Stimulated activated naive CD8-positive, alpha-beta T cell treated with anti-CD3 and anti-CD28 coated beads, Interleukin-15, Interleukin-2, amounts not matched to agents 100 U/mL and 50 U/mL, for 24 hours (primary cell): ENCODE results near the gene PALLD.

ENCODE experiments used
- ATAC-seq: fragments of 150-1000 bp; cut with Tn5 transposase; one replicate; pipeline ENCODE4 v1.10.0; 2021
- DNase-seq: peaks from one replicate; pipeline ENCODE4 v3.0.0; 2021

The PALLD gene

GRCh38 chr4:168832763-168833575 is 336.1 kb downstream of the PALLD start:
- ATAC-seq (no peak), DNase-seq (peak; percentile 5)

DNA sequence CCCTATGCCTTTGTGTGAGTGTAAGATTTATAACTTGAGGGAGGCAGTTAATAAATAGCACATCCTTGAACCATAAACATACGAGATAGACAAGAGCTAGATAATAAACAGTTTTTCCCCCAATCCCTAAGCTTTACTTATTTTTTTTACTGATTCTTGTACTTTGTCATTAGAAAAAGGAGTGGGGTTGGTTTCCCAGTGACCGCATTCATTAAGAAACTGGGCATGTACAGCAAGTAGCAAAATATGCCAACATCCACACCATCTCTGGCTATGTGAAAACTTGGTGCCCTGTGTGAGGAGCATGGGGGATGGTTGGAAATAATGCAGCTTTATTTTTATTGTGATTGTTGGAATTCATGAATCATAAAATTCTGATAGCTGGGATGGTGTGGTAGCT is 337.0 kb downstream of the PALLD start:
- no peak for ATAC-seq
- DNase-seq, result no peak

GRCh38 chr4:168835880-168836454 is 339.1 kb downstream of the PALLD start:
- ATAC-seq (no peak), DNase-seq (no peak)

- DNase-seq (no peak), ATAC-seq (no peak)
Measured at GRCh38 chr4:168836490-168836889, 339.6 kb downstream of the PALLD start.

- ATAC-seq (no peak), DNase-seq (no peak)
Measured at GRCh38 chr4:168837922-168838321, 341.1 kb downstream of the PALLD start.

- DNase-seq (no peak), ATAC-seq (no peak)
Measured at GRCh38 chr4:168839758-168840391, 343.0 kb downstream of the PALLD start.

DNA sequence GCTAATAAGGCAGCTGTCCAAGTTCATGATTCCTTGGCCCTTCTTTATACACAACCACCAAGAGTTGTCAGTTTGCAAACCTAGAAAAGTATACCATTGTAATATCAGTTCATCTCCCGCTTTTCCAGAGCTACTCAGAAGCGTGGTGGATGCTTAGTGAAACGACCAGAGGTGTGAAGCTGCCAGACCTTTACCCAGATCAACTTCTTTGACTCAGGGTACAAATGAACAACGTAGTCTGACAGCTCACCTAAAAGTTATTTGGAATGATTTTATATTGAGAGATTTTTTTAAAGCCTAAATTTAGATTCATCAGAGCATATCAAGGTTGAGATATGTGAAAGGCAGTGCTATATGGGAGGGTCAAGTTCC is 343.5 kb downstream of the PALLD start:
- DNase-seq, result no peak
- no peak for ATAC-seq

DNA sequence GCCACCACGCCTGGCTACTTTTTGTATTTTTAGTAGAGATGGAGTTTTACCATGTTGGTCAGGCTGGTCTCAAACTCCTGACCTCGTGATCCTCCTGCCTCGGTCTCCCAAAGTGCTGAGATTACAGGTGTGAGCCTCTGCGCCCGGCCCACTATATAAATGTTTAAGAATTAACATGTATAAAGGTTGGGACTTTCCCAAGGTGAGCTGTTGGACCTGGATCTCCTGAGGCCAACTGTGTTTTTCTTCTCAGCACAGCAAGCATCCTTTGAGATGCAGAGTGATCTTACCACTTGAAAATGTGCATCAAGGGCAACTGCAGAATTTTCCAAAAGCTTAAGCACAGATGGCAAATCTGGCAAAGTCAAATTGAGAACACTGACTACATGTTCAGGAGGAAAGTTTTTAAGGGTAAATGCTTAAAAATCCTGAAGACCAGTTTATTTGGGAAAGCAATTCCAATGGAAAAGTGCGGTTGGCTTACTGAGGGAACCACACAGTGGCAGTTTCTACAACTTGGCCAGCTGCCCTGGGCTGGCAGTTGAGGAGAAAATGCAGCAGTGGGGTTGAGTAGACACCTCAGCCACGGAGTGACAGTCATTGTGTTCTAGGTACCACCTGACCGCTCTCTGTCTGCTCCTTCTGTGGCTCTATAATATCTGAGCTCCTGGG is 344.3 kb downstream of the PALLD start:
- ATAC-seq (no peak), DNase-seq (no peak)

- DNase-seq (no peak), ATAC-seq (no peak)
Measured at GRCh38 chr4:168841672-168842019, 344.8 kb downstream of the PALLD start.

DNA sequence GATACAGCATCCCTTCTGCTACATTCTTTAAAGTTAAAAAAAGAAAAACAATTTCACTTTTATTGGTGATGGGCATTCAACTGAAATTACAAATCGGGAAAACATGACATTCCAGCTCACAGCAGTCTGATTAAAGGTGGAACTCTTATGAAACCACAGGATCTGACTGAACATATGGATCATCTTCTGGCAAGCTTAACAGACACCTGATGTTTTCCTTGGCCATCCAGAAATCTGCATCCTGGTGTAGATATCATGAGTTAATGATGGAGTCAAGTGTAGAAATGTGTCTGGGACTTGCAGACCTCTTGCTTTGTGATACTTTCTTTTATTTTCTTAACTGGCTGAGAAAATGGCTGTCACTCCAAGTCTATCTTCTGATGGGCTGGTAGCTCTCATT is 345.3 kb downstream of the PALLD start:
- DNase-seq (no peak), ATAC-seq (no peak)

DNA sequence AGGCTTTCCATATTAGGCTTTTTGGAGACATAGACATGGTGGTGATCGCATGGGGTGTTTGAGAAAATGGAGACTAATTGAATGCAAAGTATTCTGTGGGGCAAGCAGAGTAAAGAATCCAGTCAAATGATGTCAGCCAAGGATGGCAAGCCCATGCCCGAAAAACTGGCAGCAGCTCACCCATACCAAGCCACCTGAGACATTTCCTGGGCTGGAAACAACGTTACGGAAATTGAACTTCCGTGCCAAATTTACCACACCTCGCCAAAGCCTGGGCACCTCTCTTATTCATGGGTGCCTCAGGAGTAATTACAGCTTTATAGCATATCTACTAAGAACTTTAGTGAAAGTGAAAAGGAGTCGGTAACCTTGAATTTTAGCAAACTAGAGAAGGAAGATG is 346.8 kb downstream of the PALLD start:
- ATAC-seq, result no peak
- no peak for DNase-seq

DNA sequence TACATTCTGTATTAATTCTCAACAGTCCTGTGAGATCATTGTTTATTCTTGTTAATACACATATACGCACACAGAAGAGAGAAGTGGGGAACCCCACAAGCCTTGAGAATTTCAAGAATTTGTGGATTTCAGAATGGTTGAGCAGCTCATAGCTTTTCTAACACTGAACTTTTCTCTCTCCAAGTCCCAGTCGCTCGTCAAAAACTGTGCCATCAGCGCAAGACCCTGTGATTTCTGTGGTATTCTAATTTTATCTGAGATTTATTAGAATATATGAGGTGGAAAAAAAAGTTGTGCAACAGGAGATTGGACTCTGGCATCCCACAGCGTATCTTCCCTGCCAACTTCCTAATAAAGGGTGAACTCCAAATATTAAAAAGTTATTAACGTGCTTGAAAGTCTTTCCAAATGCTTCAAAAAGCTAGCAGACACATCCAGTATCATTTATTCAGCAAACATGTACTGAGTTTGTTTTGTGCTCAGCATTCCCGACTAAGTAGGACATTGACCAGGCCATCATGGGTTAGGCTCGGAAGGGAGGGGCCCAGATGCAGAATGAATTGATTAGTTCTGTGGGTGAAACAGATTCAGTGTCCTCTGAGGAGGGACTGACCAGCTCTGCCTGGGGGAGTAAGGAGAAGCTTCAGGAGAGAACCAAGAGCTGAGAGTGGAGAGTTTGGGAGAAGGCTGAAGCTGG is 347.6 kb downstream of the PALLD start:
- ATAC-seq (no peak), DNase-seq (no peak)

- ATAC-seq, result no peak
Measured at GRCh38 chr4:168845897-168846296, 349.0 kb downstream of the PALLD start.

GRCh38 chr4:168846414-168846813 is 349.6 kb downstream of the PALLD start:
- ATAC-seq, result no peak
- DNase-seq, result no peak

More at GRCh38 chr4:168845897-168846296, 349.0 kb downstream of the PALLD start:
- DNase-seq, result no peak

DNA sequence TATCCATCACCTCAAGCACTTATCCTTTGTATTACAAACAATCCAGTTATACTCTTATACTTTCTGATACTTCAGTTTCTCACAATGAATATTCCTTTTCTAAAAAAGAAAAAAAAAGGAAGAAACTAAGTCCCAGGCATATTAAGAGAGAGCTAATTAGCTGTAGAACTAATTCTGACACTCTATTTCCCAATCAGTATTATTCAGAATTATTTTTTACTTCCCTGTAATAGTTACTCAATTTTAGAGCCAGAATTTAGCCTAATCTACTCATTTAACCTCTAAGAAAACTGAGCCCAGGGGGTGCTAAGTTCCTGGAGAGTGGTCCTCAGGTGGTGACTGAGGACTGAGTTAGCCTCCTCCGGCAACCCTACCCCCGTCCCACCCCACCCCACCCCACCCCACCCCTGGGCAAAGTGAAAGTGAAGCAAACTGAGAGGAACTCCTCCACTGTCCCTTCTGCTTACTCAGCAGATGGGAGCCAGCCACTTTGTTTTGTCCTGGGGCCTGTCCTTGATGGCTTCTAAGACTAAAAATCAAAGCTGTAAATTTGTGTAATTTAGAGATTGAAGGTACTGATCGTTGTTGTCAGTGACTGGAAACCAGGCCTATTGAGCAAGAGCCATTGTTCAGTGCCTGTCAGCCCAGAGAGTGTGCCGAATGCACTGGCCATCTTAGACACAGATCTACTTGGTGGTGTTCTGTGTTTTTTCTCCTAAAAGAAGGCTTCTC is 351.1 kb downstream of the PALLD start:
- ATAC-seq (no peak), DNase-seq (no peak)

GRCh38 chr4:168849030-168849675 is 352.3 kb downstream of the PALLD start:
- DNase-seq, result no peak
- ATAC-seq, result no peak

- ATAC-seq, result no peak
Measured at GRCh38 chr4:168849997-168850396, 353.1 kb downstream of the PALLD start.

DNA sequence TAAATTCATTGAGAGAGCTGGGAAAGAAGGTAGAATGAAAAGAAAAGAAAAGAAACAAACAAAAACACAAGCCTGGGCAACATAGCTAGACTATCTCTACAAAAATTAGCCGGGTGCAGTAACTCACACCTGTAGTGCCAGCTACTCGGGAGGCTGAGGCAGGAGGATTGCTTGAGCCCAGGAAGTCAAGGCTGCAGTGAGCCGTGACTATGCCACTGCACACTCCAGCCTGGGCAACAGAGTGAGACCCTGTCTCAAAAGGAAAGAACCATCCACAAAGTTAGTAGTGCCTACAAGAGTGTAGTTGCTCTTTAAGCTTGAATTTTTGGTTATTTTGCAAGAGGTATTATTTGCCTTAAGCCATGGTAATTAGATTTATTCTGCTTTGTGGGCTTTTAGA is 355.5 kb downstream of the PALLD start:
- DNase-seq (no peak), ATAC-seq (no peak)

More at GRCh38 chr4:168849997-168850396, 353.1 kb downstream of the PALLD start:
- DNase-seq, result no peak

DNA sequence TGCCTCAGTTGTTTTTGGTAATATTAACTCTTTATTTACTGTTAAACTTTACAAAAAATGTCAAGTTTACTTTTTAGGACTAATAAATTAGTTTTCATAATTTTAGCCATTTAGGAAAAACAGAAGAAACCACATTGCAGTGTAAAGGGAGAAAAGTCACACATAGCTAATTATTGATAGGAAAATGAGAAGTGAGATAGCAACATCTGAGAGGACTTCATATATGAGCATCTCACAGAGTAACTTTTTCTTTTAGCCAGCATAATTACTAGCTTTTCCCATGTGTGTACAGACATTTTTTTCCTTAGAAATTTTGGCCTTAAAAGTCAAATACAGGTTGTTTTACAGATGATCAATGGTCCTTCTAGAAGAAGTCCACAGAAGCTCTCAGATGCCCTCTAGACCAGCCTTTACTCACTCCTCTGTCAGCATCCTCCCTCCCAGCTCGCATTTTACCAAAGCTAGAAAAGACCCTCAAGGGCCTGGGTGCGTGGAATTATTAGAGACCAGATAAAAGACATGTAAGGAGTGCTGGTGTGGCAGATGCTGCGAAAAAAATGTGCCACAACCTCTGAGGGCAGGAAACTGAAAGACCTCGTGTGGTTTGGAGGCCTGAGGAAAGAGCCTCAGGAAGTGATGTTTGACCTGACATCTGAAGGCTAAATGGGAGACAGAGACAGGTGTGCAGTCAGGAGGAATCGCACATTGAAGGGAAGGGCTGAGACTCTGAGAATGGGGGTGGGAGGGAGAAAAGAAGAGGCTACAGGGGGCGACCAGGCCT is 356.3 kb downstream of the PALLD start:
- DNase-seq, result no peak
- no peak for ATAC-seq

- DNase-seq (no peak), ATAC-seq (no peak)
Measured at GRCh38 chr4:168853770-168854169, 356.9 kb downstream of the PALLD start.
